T-helper 9 cell (primary cell): Measurements from ENCODE around the gene MLH3.
A peak's percentile ranks its signal among the peaks of the same experiment; 100 is the strongest.
"Not testable (repeated sequence)": the region's sequence is repeated elsewhere in the genome, so short reads cannot be mapped to it uniquely, and the experiment has no call there.

Experiments used
- DNase-seq: peaks from one replicate; pipeline ENCODE4 v3.0.0-alpha.2; 2020
- total RNA-seq, 2 donors: gene quantifications; one replicate each; lab custom pipeline; 2026; lab: John Stamatoyannopoulos, UW

MLH3 gene
- total RNA-seq = 27.5 to 56.2 reads per million in 2 donors

- DNase-seq = peak; percentile 72
These were observed at the start of gene MLH3 for GRCh38 chr14:75050852-75051555. Gene MLH3, minus strand, starts transcription at chr14:75051467. Its CDS starts 1,812 bp downstream, at chr14:75049655.

DNA sequence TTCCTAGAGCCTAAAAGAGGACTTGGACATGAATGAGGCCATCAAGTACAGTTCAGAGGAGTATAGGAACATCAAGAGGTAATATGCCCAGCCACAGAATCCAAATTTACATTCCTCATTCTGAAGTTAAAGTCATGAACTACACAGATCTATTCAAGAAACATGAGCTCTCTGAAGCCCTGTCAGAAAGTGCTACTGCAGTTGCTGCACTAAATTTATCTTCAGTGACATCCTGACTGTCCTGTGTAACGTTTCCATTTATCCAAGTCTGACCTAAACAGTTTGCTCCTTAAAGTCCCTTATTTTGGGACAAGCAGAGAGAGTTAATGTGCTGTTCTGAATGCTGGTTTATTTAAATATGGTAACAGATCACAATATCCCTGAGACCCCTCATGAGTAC, 47.4 kb upstream of the MLH3 start:
- DNase-seq = no peak

GRCh38 chr14:75098212-75098611, 46.9 kb upstream of the MLH3 start:
- no peak for DNase-seq

GRCh38 chr14:75096959-75097358, 45.7 kb upstream of the MLH3 start:
- no peak for DNase-seq

DNA sequence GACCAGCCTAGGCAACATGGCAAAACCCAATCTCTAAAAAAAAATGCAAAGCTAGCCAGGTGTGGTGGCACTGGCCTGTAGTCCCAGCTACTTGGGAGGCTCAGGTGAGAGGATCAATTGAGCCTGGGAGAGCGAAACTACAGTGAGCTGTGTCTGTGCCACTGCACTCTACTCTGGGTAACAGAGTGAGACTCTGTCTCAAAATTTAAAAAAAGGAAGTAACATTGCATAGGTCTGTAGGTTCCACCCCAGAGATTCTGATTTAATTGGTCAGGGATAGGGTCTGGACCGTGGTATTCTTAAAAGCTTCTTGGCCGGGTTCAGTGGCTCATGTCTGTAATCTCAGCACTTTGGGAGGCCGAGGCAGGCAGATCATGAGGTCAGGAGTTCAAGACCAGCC, 44.4 kb upstream of the MLH3 start:
- DNase-seq = no peak

GRCh38 chr14:75094896-75095295, 43.6 kb upstream of the MLH3 start:
- no peak for DNase-seq

- DNase-seq = no peak
These were observed 41.4 kb upstream of the MLH3 start for GRCh38 chr14:75092698-75093097.

DNA sequence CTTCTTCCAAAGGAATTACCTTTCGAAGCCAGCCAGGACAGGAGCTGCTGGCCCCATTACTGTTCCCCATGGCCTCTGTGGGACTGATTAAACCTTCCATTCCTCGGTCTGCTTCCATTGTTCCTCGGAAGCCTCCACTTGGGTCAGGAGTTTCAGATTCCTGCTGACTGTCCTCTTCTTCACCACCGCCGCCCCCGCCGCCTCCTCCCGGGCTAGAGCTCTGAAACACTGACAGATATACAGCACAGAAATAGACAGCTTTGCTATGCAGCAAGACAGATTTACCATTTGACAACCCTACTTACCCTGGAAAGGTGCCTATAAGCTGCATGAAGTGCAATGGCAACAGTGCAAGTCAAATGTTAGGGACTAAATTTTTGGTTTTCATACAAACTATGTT, 40.0 kb upstream of the MLH3 start:
- no peak for DNase-seq

- no peak for DNase-seq
These were observed 39.1 kb upstream of the MLH3 start for GRCh38 chr14:75090353-75090752.

GRCh38 chr14:75088566-75089373, 37.5 kb upstream of the MLH3 start:
- DNase-seq = peak; percentile 17

DNA sequence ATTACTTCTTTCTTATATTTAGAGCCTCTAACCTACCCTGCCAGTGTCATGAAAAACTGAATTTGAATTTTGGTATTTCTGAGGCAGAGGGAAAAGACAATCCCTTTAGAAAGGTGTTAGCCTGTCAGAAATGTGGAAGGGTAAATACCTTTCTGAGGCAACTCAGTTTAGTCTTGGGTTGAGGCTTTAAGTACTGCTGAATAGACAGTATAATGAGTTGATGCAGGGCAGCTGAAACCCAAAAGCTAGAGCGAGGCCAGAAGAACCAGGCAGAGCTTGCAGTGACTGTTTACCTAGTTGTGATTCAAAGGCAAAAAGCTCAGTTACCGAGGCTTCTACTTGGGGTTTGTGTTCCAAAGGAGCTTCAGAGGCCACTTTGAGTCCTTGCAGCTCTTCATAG, 36.9 kb upstream of the MLH3 start:
- DNase-seq = no peak

DNA sequence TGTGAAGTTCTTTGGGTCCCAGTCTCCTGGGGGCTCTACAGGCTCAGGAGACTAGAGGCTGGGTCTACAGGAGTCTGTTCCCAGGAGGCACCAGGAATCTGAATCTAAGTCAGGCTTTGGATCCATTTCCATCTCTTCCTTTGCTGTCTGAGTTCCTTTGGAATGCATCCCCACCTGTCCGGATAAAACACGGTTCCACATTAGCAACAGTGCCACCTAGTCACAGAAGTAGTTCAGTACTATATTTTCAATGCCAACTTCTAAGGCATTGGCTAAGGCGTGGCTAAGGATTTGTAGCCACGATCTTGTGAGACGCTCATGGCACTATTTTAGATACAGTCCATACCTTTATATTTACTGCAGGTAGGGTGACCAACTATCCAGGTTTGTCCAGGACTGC, 33.2 kb upstream of the MLH3 start:
- no peak for DNase-seq

DNA sequence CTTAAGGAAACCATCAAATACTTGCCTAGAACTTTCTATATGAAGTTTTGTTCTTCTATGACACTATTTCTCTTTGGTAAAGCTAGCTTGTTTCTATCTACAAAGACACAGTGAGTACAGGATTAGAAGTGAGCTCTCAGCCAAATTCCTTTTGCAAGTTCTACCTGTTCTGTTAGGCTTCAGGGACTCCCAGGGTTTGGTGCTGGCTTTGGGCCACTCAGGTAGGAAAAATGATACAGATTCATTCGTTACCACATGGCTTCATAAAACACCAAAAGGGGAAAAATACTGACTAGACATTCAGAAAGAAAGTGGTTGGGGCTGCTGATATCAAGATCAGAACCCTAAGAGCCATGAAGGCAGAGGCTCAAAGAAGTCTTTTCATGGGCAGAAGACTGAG, 32.0 kb upstream of the MLH3 start:
- no peak for DNase-seq

DNA sequence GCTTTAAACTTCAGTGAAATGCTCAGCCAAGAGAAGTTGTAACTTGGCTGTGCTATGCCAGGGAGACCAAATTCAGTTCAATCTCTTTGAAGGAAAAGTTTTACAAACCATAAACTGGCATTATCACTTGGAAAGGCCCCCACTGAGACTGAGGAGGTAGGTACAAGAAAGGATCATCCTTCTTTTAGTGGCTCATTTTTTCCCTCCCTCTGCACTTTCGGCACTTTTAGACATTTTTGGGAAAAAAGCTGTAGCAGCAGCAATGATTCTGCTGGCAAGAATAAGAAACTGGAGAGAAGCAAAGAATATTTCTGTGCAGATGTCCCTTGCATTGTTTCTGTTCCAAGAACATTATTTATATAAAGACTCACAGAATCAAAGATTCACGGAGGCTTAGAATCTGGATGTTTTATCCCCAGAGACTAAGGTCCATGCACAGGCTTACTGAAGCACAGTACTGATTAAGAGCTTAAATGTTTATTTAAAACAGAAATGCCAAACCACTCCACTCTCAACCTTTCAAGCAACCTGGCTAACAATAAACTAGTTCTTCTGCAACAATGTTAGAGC, 30.5 kb upstream of the MLH3 start:
- DNase-seq = no peak

GRCh38 chr14:75079521-75079920, 28.3 kb upstream of the MLH3 start:
- DNase-seq = no peak

DNA sequence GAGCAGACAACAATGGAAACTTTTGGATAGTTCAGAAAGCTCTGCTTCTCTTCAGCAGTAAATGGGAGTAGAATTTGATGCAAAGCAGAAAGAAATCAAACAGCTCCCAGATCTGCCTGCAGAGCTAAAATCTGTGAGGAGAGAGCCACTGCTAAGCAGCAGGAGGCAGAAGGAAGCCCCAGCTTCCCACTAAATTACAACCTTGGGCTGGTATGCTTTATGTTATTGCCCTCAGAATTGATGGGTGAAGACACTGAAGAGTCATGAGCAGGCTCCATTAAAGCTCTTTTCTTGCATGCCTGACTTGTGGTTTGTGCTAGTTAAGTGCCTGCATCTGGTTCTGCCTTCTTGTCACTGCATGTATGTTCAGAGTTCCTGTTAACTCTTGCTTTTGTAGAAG, 26.5 kb upstream of the MLH3 start:
- DNase-seq = no peak

DNA sequence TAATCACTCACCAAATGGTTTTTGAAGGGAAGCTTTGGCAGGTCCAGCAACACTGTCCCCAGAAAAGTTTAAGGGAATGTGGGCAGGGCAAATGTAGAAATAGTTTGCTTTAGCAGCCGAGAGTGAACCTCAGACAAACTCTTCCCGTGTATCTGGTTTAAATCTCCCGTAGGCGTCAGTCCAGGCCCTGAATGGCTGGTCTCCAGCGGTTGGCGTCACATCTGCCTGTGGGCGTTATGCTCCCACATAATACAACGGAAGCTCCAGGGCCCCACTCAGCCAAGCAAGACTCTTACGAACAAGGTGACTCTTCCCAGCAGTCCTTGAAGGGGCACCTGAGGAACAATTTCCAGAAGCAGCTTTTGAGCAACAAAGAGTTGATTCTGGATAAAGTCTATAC, 19.1 kb upstream of the MLH3 start:
- no peak for DNase-seq

DNA sequence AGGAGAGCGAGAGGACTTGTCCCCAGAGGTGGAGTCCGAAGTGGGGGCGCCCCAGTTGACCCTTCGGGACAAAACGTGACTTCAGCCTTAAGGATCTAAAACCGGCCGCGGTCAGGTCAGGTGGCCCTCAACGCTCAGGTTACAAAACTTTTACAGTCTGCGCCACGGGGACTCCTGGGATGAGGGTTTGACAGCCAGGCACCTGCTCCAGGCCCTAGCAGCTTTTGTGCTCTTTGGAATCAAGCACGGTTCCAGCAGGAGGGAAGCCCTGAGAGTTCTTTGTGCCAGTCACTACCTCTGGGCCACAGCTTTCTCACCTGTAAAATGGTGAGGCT, 18.5 kb upstream of the MLH3 start:
- DNase-seq = no peak

DNA sequence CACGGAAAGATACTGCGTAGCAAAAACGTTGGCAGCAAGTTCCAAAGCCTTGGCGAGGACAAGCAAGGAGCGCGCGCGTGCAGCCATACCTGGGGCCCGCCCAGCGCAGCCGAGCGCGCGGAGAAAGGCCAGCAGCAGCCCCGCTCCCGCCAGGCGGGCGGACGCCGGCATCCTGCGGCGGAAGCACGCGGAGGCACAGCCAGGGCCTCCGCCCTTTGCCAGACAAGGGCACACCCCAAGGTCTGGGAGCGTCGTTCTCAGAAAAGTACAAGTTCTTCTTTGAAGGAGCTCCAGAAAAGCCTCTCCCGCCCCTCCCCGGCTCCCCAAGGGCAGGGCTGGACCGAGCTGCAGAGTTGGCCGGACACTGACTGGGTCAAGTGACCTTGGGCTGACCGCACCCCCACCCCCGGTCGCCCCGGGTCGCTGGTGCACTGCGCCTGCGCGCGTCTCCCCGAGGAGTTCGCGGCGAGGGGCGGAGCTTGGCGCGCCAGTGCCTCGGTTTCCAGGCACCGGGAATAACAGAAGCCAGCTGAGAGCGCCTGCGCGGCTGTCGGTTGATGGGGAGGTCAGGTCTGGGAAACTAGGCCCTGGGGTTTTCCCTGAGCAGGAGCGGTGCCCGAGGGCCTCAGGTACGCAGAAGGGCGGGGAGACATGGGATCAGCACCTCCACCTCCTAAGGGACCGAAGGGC, 18.0 kb upstream of the MLH3 start, which contains the start of gene ZC2HC1C:
ZC2HC1C (plus strand) TSS at position 521 of the 690 bp plus-strand sequence. CDS start 933 bp downstream, outside the sequence.
- DNase-seq = peak; percentile 26

GRCh38 chr14:75068294-75069120, 17.2 kb upstream of the MLH3 start:
- DNase-seq = no peak

DNA sequence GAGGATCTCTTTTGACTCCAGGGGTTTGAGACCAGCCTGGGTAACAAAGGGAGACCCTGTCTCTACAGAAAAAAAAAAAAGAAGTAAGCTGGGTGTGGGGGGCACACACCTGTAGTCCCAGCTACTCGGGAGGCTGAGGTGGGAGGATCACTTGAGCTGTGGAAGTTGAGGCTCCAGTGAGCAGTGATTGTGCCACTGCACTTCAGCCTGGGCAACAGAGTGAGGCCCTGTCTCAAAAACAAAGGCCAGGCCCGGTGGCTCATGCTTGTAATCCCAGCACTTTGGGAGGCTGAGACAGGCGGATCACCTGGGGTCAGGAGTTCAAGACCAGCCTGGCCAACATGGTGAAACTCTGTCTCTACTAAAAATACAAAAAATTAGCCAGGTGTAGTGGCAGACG, 16.5 kb upstream of the MLH3 start:
- DNase-seq = not testable (repeated sequence)

- DNase-seq = no peak
These were observed 15.9 kb upstream of the MLH3 start for GRCh38 chr14:75067212-75067611.
